H1 (cell line): Measurements from ENCODE around the gene NQO2. TPM values are rescaled to one million over a fixed set of nuclear protein-coding genes. Genes with fewer than 3 reads are reported as not detected.
"Not testable (repeated sequence)": the region's sequence is repeated elsewhere in the genome, so short reads cannot be mapped to it uniquely, and the experiment has no call there.

Experiments used
- CTCF ChIA-PET: fragments of 300-600 bp; sonication (Branson Sonifier 250); formaldehyde crosslinking; loops from one replicate; lab custom pipeline; 2021; ENCODE audit not compliant: partially characterized antibody; lab: Charles Lee
- POLR2A ChIA-PET: fragments of 300-600 bp; sonication (Branson Sonifier 250); formaldehyde crosslinking; loops from one replicate; lab custom pipeline; 2021; ENCODE audit warnings: inconsistent platforms; ENCODE audit not compliant: partially characterized antibody; lab: Charles Lee
- DNase-seq, 2 experiments: peaks; one replicate each; pipeline versions ENCODE4 v3.0.0 to v3.0.0-alpha.2; 2010 to 2022; ENCODE audit warnings: low spot score in 2 of 2, low read depth in 1 of 2, mixed read lengths in 1 of 2
- FAIRE-seq: peaks from 2 replicates; lab custom pipeline; 2011; peaks lifted over from hg19 to GRCh38; lab: Jason Lieb, UNC
- H2AFZ ChIP-seq: 2 replicates; pipeline ENCODE4 v1.8.1; 2012; ENCODE audit warnings: low read length, inconsistent platforms
- H2AK5ac ChIP-seq: 2 replicates; pipeline ENCODE4 v1.6.1; 2013; ENCODE audit warnings: low read depth, low read length
- H2BK120ac ChIP-seq: replicated peaks from 2 replicates; pipeline ENCODE3; 2013; ENCODE audit warnings: low read depth, low read length, inconsistent platforms
- H2BK12ac ChIP-seq: 2 replicates; pipeline ENCODE4 v1.6.1; 2013; ENCODE audit warnings: low read depth, low read length
- H2BK15ac ChIP-seq: 2 replicates; pipeline ENCODE4 v1.6.1; 2013; ENCODE audit warnings: low read length
- H2BK20ac ChIP-seq: 2 replicates; pipeline ENCODE4 v1.6.1; 2013; ENCODE audit warnings: low read length
- H2BK5ac ChIP-seq: 2 replicates; pipeline ENCODE4 v1.6.1; 2013; ENCODE audit warnings: low read depth, low read length
- H3K14ac ChIP-seq: 2 replicates; pipeline ENCODE4 v1.6.1; 2013; ENCODE audit warnings: inconsistent platforms; ENCODE audit not compliant: insufficient read length
- H3K18ac ChIP-seq: 2 replicates; pipeline ENCODE4 v1.6.1; 2013; ENCODE audit warnings: low read length; ENCODE audit errors: extremely low read depth
- H3K23ac ChIP-seq: 2 replicates; pipeline ENCODE4 v1.6.1; 2013; ENCODE audit warnings: inconsistent platforms; ENCODE audit not compliant: insufficient read length
- H3K23me2 ChIP-seq: 2 replicates; pipeline ENCODE4 v1.6.1; 2013; ENCODE audit warnings: low read depth, low read length
- H3K27ac ChIP-seq: 2 replicates; pipeline ENCODE4 v1.6.1; 2011; ENCODE audit warnings: low read depth, low read length, inconsistent platforms
- H3K27me3 ChIP-seq, 4 experiments: replicated peaks in 1 of 4; 1 replicate in 1 of 4; 2 replicates in 3 of 4; pipeline versions ENCODE4 v1.6.1 to v1.8.1; 2011 to 2013; ENCODE audit warnings: low read length in 3 of 4, mild to moderate bottlenecking in 3 of 4, inconsistent platforms in 2 of 4, mixed read lengths in 2 of 4, moderate library complexity in 1 of 4; ENCODE audit not compliant: control insufficient read depth in 3 of 4, insufficient read depth in 3 of 4; ENCODE audit errors: extremely low read depth in 1 of 4
- H3K36me3 ChIP-seq, 4 experiments: 2 replicates each; pipeline versions ENCODE4 v1.6.1 to v1.8.1; 2011 to 2013; ENCODE audit warnings: mild to moderate bottlenecking in 4 of 4, low read length in 3 of 4, moderate library complexity in 2 of 4, control low read depth in 1 of 4, inconsistent platforms in 1 of 4; ENCODE audit not compliant: insufficient read depth in 4 of 4, control insufficient read depth in 2 of 4
- H3K4ac ChIP-seq: replicated peaks from 2 replicates; pipeline ENCODE3; 2013; ENCODE audit warnings: low read length, low read depth, mixed read lengths, inconsistent platforms; ENCODE audit not compliant: insufficient read length
- H3K4me1 ChIP-seq, 4 experiments: replicated peaks in 1 of 4; 1 replicate in 1 of 4; 2 replicates in 3 of 4; pipeline versions ENCODE4 v1.6.1 to v1.8.1; 2011 to 2013; ENCODE audit warnings: low read length in 3 of 4, inconsistent platforms in 2 of 4, mixed read lengths in 1 of 4; ENCODE audit not compliant: insufficient read depth in 4 of 4, control insufficient read depth in 3 of 4
- H3K4me2 ChIP-seq, 2 experiments: 2 replicates each; pipeline versions ENCODE4 v1.6.1 to v1.8.1; 2011 to 2013; ENCODE audit warnings: low read depth in 2 of 2, low read length in 2 of 2, control low read depth in 1 of 2, inconsistent platforms in 1 of 2, mild to moderate bottlenecking in 1 of 2; ENCODE audit not compliant: insufficient read depth in 1 of 2
- H3K4me3 ChIP-seq, 4 experiments: fragments of 200-600, 300-600 bp in 1 of 4; sonication (generic), shearing (Covaris generic), sonication (Bioruptor Twin) in 1 of 4; 2 replicates each; pipeline versions ENCODE4 v1.5.1 to v1.8.1; 2011 to 2016; ENCODE audit warnings: low read length in 4 of 4, low read depth in 3 of 4, control low read depth in 2 of 4, inconsistent platforms in 2 of 4, mild to moderate bottlenecking in 2 of 4, mixed read lengths in 1 of 4, moderate library complexity in 1 of 4; ENCODE audit not compliant: insufficient read depth in 2 of 4; ENCODE audit errors: extremely low read depth in 1 of 4
- H3K56ac ChIP-seq: replicated peaks from 2 replicates; pipeline ENCODE3; 2013; ENCODE audit warnings: low read depth, mild to moderate bottlenecking, mixed read lengths, low read length, inconsistent platforms; ENCODE audit not compliant: insufficient read length
- H3K79me1 ChIP-seq: 2 replicates; pipeline ENCODE4 v1.6.1; 2013; ENCODE audit warnings: low read depth, low read length, control low read depth
- H3K79me2 ChIP-seq, 2 experiments: 2 replicates each; pipeline versions ENCODE4 v1.6.1 to v1.8.1; 2012 to 2013; ENCODE audit warnings: low read length in 2 of 2, mild to moderate bottlenecking in 2 of 2, inconsistent platforms in 1 of 2; ENCODE audit not compliant: insufficient read depth in 2 of 2, control insufficient read depth in 1 of 2
- H3K9ac ChIP-seq, 4 experiments: replicated peaks in 1 of 4; 1 replicate in 1 of 4; 2 replicates in 3 of 4; pipeline versions ENCODE4 v1.6.1 to v1.8.1; 2011 to 2013; ENCODE audit warnings: low read depth in 3 of 4, low read length in 3 of 4, control low read depth in 2 of 4, mild to moderate bottlenecking in 2 of 4, moderate library complexity in 2 of 4, inconsistent platforms in 1 of 4; ENCODE audit errors: extremely low read depth in 1 of 4
- H3K9me3 ChIP-seq, 2 experiments: 2 replicates each; pipeline versions ENCODE4 v1.6.1 to v1.8.1; 2012 to 2013; ENCODE audit warnings: mild to moderate bottlenecking in 2 of 2, moderate library complexity in 2 of 2, control low read depth in 1 of 2, inconsistent platforms in 1 of 2, low read depth in 1 of 2, low read length in 1 of 2, mixed read lengths in 1 of 2; ENCODE audit not compliant: insufficient read depth in 2 of 2
- H4K20me1 ChIP-seq, 2 experiments: replicated peaks in 1 of 2; 2 replicates each; pipeline versions ENCODE3 to v1.8.1; 2011 to 2013; ENCODE audit warnings: inconsistent platforms in 2 of 2, low read length in 2 of 2, mild to moderate bottlenecking in 1 of 2; ENCODE audit not compliant: insufficient read depth in 2 of 2, control insufficient read depth in 1 of 2
- H4K5ac ChIP-seq: 2 replicates; pipeline ENCODE4 v1.6.1; 2013; ENCODE audit warnings: low read length, low read depth, mixed read lengths, inconsistent platforms; ENCODE audit not compliant: insufficient read length
- H4K8ac ChIP-seq: 2 replicates; pipeline ENCODE4 v1.8.0; 2013; ENCODE audit warnings: mild to moderate bottlenecking, moderate library complexity, low read length, inconsistent platforms; ENCODE audit not compliant: insufficient read depth; ENCODE audit errors: extremely low read depth
- H4K91ac ChIP-seq: replicated peaks from 2 replicates; pipeline ENCODE3; 2013; ENCODE audit warnings: low read length, mixed read lengths, inconsistent platforms; ENCODE audit not compliant: insufficient read length
- WGBS, 2 experiments: shearing (Covaris generic) in 1 of 2; methylation state at CpG; one replicate each; pipeline versions ENCODE4 v1.1.6 to v1.1.7; 2013 to 2015; ENCODE audit warnings: low lambda C conversion rate in 2 of 2, mixed read lengths in 2 of 2, inconsistent platforms in 1 of 2, low coverage in 1 of 2, missing lambda C conversion rate in 1 of 2; ENCODE audit not compliant: insufficient replicate concordance in 2 of 2, insufficient coverage in 1 of 2, insufficient read length in 1 of 2; ENCODE audit errors: extremely low coverage in 1 of 2, missing lambda C conversion rate in 1 of 2; 5-methylcytosine and 5-hydroxymethylcytosine counted together
- polyA plus RNA-seq, 7 experiments: library from polyadenylated mRNA; depleted of rRNA in 3 of 7; stranded (reverse) in 5 of 7; unstranded in 2 of 7; fragments of >200 nt in 5 of 7; fragments of 200-250 nt in 2 of 7; gene quantifications; 1 replicate in 5 of 7; 2 replicates in 1 of 7; 4 replicates in 1 of 7; pipeline versions ENCODE4 v1.2.1 to v1.2.3, GENCODE V29; 2011 to 2013; ENCODE audit warnings: missing spikeins in 2 of 7, mixed read lengths in 2 of 7
- total RNA-seq: library from RNA; stranded (reverse); fragmentation: NEBNext Ultra II Directional; extraction: Animal tissue kit (Norgen Biotek cat#: 25700); gene quantifications from 2 replicates; pipeline ENCODE4 v1.2.1, GENCODE V29; 2021

Gene NQO2
- total and polyA plus RNA-seq, 2 of the 8 experiments (the other 6 are each of a cell fraction or from before 2014, with no cell fraction given) = 135 to 168 TPM

DNA sequence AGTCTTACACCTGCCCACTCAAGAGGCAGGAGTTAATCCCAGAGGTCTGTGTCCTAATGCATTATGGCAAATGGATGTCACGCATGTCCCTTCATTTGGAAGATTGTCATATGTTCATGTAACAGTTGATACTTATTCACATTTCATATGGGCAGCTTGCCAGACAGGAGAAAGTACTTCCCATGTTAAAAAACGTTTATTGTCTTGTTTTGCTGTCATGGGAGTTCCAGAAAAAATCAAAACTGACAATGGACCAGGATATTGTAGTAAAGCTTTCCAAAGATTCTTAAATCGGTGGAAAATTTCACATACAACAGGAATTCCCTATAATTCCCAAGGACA, 55.4 kb downstream of the NQO2 start:
- H2BK5ac ChIP-seq, FAIRE-seq, H3K23ac ChIP-seq, H3K4me1 ChIP-seq, H3K18ac ChIP-seq, H3K14ac ChIP-seq, H2BK12ac ChIP-seq, H3K9ac ChIP-seq, H3K56ac ChIP-seq, H3K9me3 ChIP-seq, H2AK5ac ChIP-seq, H3K79me2 ChIP-seq, H2BK15ac ChIP-seq, H4K8ac ChIP-seq, DNase-seq, H3K27ac ChIP-seq, H2BK120ac ChIP-seq, H2AFZ ChIP-seq, H4K20me1 ChIP-seq, H3K4ac ChIP-seq, H4K91ac ChIP-seq, H2BK20ac ChIP-seq, H4K5ac ChIP-seq, H3K36me3 ChIP-seq, H3K27me3 ChIP-seq, H3K4me3 ChIP-seq, H3K79me1 ChIP-seq: not testable (repeated sequence)
- peak overlapping the region; percentile 67 to 81; a peak in 3 of 4 replicates for H3K4me2 ChIP-seq
- POLR2A ChIA-PET = interaction anchor here (1.8 to 3.7 kb wide), 2 partner anchors 56 to 66 kb away, joined by 5 to 22 read pairs; partner anchors contain the start of gene NQO2
- 65% methylated on average over 3 of the region's 3 CpGs; no CpG with 5 or more reads in 1 of the 2 experiments for WGBS, 2 experiments
- peaks cover 10% of the 10 kb centered on the region for H3K23me2 ChIP-seq
- CTCF ChIA-PET = interaction anchor here (1.7 to 3.3 kb wide), 2 partner anchors 11 to 55 kb away, joined by 4 to 28 read pairs; partner anchors contain the start of gene NQO2
